ENCODE results near the gene LHFPL6. TPM values are rescaled to one million over a fixed set of nuclear protein-coding genes. Genes with fewer than 3 reads are reported as not detected.

LHFPL6 gene
- total RNA-seq, 2 donors from 2014 or later, result 58.2 to 67.2 TPM

- DNase-seq, result peak; percentile 37
- peak; percentile 58 to 83 for ATAC-seq
- intact Hi-C loops (cut with DNase I), result no loop called here
Observed at GRCh38 chr13:39451860-39452301, 151.1 kb downstream of the LHFPL6 start.

DNA sequence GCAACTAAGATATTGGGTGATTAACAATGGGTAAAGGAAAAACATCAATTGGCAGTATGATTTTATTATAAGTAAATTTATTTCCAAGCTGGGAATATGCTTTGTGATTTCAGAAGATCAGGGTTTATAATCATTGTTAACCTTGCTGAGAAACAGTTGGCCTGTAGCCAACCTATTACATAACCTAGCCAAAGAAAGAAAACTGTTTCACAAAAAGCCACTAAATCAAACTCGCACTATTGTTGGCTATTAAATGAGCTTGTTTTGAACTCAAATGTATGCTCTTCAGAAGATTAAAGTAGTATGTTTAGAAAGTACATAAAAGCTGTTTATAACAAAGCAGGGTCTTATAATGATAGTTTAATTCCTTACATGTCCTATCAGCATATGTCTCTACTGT lies 151.7 kb downstream of the LHFPL6 start:
- no peak for ATAC-seq
- no peak for DNase-seq
- intact Hi-C loops (cut with DNase I), result no loop called here

DNA sequence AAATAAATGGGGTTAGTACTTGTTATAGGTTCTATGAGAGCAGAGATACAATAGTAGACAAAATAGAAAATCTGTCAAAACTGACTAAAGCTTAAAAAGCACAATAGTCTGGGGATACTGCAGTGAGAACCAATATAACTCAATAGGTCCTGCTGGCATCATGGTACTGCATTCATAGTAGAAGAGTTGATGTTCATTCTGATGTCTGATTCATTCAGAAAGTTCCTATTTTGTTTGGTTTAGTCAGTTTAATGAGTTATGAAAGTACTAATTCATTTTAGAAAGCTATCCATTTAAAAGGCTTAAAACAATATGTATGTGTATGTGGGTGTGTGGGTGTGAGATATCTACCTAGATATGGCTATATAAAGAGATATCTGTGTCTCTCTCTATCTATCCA lies 152.8 kb downstream of the LHFPL6 start:
- ATAC-seq (no peak), DNase-seq (no peak)
- intact Hi-C loops (cut with DNase I), result no loop called here

DNA sequence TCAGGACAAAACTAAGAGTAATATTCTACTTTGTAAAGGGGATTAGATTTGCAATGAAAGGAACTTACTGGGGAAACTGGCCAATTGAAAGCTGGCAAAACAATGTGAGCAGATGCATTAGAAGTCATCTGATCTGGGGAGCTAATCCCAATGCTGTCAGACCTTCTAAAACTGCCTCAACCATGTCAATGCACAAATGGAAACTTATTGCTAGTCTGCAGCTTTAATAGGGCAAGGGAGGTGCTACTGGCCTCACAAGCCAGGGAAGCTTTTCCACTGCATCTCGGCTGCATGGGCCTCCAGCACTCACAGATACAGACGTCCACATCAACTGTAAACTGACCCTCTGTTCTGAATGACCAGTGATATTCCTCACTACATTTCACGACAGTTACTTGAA lies 154.2 kb downstream of the LHFPL6 start:
- ATAC-seq (peak in 1 of 2 donors; percentile 10), DNase-seq (no peak)
- intact Hi-C loops (cut with DNase I), result loop anchor here in 1 of 2 donors (10.0 kb wide), 1 partner anchor 66 kb away; no protein-coding TSS in a partner anchor

GRCh38 chr13:39446865-39447264 lies 156.1 kb downstream of the LHFPL6 start:
- no peak for DNase-seq
- intact Hi-C loops (cut with DNase I), result loop anchor here in 1 of 2 donors (10.0 kb wide), 1 partner anchor 68 kb away; no protein-coding TSS in a partner anchor
- ATAC-seq, result no peak

DNA sequence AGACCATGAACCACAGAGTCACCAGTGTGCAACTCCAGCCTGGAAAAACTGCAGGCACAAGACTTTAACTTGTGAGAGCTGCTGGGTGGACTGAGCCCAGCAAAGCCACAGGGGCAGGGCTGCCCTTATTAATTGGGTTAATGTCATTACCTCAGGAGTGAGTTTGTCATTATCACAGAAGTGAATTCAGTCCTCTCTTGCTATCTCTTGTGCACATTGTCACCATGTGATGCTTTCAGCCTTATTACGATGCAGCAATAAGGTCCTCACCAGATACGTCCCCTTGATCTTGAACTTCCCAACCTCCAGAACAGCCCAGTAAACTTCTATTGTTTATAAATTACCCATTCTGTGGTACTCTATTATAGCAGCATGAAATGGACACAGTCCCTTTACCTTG lies 158.1 kb downstream of the LHFPL6 start:
- intact Hi-C loops (cut with DNase I), result loop anchor here in 1 of 2 donors (10.0 kb wide), 1 partner anchor 70 kb away; no protein-coding TSS in a partner anchor
- DNase-seq, result no peak
- ATAC-seq, result no peak

DNA sequence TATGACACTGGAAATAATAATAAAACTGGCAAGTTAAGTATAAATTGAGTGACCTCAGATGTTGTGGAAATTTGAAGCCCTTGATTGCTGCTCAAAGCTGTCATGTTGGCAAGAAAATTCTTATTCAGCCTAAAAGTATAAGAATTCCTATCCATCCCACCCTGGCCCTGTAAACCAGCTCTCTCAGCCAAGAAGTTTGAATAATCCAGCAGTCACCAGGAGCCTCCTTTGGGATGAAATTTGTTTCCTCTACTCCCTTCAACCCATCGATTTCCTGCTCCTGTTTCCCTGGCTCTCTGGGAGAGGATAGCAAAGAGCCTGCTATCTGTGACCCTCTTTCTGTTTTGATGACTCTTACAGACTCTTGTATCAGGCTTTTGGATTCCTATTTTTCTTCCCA lies 169.3 kb downstream of the LHFPL6 start:
- intact Hi-C loops (cut with DNase I), result no loop called here
- DNase-seq, result no peak
- ATAC-seq, result peak in 1 of 2 donors; percentile 31

- DNase-seq, result no peak
- ATAC-seq, result no peak
- intact Hi-C loops (cut with DNase I), result no loop called here
Observed at GRCh38 chr13:39432196-39432595, 170.8 kb downstream of the LHFPL6 start.

- intact Hi-C loops (cut with DNase I), result no loop called here
- no peak for DNase-seq
- no peak for ATAC-seq
Observed at GRCh38 chr13:39422845-39423565, 180.0 kb downstream of the LHFPL6 start.

GRCh38 chr13:39419876-39420275 lies 183.1 kb downstream of the LHFPL6 start:
- ATAC-seq (no peak), DNase-seq (no peak)
- intact Hi-C loops (cut with DNase I), result loop anchor here in 1 of 2 donors (2.0 to 10.0 kb wide), 3 partner anchors 145 to 273 kb away; no protein-coding TSS in a partner anchor

DNA sequence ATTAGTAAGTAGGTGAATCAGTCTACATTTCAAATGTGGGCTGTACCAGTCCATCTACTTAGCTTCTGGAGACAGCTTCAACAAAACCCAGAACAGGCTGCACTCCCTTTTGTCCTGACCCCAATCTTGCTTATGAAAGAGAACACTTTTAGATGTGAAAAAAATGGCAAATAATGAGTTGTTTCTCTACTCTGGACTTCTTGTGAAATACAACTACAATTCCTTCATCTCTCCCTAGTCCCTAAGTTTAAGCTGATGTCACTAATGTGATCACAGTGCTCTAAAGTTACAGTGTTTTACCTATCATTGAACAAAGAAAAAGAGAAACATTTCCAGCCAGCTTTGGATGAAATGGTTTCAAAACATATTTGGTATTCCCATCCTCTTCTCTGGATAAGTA lies 183.9 kb downstream of the LHFPL6 start:
- intact Hi-C loops (cut with DNase I), result loop anchor here in 1 of 2 donors (5.0 to 10.0 kb wide), 2 partner anchors 144 to 272 kb away; no protein-coding TSS in a partner anchor
- no peak for DNase-seq
- no peak for ATAC-seq

DNA sequence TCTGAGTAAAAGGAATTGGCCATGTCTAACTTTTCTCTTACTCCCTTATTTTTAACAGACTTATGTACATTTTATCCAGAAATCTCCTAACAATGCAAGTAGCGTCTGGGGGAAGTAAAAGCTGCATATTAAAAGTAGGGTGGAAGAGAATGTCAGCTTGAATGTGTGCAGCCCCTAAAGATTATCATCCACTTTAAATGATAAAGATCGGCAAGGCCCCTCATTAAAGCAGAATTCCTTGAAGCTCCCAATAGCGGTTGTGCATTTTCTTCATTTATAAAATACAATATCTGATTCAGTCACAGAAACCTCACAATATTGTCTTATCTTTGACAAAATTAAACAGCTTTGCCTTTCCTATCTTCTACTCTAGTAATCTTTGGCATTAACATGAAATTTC lies 184.6 kb downstream of the LHFPL6 start:
- no peak for ATAC-seq

GRCh38 chr13:39417643-39418042 lies 185.3 kb downstream of the LHFPL6 start:
- DNase-seq (peak; percentile 21), ATAC-seq (peak in 1 of 2 donors; percentile 59)
- intact Hi-C loops (cut with DNase I), result loop anchor here in 1 of 2 donors (5.0 to 10.0 kb wide), 2 partner anchors 143 to 270 kb away; no protein-coding TSS in a partner anchor

More for the DNA sequence above, 184.6 kb downstream of the LHFPL6 start:
- intact Hi-C loops (cut with DNase I), result loop anchor here in 1 of 2 donors (5.0 to 10.0 kb wide), 2 partner anchors 144 to 271 kb away; no protein-coding TSS in a partner anchor
- DNase-seq, result no peak

DNA sequence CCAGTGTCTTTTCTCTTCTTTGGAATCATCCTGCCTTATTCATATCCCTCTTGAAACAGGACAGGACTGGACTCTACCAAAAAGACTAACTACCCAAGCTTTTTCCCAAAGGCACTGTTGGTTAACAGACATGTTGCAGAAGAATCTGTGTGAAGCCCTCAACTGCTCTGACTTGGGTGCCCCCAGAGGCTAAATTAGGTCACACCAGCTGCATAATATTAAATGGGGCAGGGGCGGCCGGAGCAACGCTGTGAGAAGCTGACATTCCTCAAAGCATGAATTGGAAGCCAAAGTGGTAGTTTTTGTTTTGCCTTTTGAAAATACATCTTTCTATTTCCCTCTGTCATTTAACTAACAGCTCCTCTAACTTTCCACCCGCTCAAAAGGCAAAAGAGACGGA lies 185.9 kb downstream of the LHFPL6 start:
- intact Hi-C loops (cut with DNase I), result loop anchor here in 1 of 2 donors (5.0 to 10.0 kb wide), 2 partner anchors 142 to 270 kb away; no protein-coding TSS in a partner anchor
- DNase-seq (peak; percentile 22), ATAC-seq (peak; percentile 58 to 62)

DNA sequence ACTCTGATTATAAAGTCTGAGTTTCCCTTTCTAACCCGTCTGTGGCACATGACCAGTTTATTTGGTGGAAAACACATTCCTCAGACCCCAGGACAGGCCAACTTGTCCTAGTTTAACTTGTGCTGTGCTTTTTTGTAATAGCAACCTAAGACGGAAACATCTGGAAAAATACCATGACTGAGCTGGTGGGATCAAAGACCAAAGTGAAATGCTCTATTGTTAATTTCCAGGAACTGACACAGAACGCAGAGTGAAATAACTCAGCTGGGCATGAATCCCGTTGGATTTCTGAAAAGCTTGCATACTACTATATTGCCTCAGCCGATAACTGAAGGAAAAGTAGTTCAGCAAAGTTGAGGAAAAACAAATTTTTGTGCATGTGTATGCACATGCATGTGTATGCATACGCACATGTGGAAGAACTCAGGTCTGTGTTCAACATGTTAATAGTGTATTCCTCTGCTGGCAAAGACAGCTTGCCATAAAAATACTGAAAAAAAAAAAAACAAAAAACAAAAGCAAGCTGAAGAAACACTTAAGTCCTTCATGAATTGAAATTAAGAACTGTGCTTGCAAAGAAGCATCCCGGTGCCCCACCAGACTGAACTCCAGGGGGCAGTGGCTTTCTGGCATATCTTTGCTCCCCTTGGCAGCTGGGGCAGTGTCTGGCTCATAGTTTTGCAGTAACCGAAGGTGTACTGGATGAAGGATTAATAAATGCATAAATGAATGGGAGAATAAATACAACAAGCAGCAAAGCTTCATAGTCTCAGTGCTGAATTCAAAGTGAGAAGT lies 187.8 kb downstream of the LHFPL6 start:
- ATAC-seq, result peak; percentile 69 to 79
- intact Hi-C loops (cut with DNase I), result loop anchor here in 1 of 2 donors (5.0 to 10.0 kb wide), 2 partner anchors 140 to 268 kb away; no protein-coding TSS in a partner anchor
- DNase-seq, result peak; percentile 62

DNA sequence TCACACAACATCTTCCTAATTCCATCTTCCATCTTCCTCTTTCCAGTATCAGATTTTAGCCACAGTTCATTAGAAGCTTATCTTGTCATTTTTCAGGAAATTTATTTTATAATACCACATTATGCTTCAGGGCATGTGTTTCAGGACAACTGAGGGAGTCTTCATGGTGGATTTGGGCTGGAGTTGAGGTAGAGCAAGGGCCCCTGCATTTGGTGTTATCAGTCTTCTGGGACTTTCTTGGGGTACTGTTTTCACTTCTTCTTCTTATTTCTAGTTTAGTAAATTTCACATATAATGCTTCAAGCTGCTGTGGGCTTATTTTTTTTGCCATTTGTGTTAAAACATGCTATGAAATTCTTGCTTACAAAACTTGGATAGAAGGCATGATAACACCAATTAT lies 188.7 kb downstream of the LHFPL6 start:
- intact Hi-C loops (cut with DNase I), result loop anchor here (5.0 to 10.0 kb wide), 2 partner anchors 140 to 188 kb away; partner anchors contain the start of gene LHFPL6 (in 1 of the 2)
- ATAC-seq (no peak), DNase-seq (no peak)

DNA sequence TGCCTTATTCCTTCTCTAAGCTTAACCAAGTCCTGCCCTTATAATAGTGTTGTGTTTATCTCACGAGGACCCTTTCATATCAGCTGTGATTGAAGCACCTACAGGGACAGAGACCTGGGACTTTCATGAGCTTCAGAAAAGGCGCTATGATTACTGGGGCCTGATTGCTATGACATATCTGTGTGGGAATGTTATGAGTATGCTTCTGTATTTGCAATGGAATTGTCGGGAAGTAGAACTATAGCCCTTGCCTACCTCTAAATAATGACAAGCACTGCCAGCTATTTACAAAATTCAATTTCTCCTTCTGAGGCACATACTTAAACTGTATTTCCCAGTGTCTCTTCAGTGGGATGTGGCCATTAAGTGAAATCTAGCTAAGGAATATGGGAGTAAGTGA lies 191.5 kb downstream of the LHFPL6 start:
- ATAC-seq, result no peak
- intact Hi-C loops (cut with DNase I), result loop anchor here (5.0 to 10.0 kb wide), 2 partner anchors 137 to 191 kb away; partner anchors contain the start of gene LHFPL6 (in 1 of the 2)
- no peak for DNase-seq

GRCh38 chr13:39410964-39411363 lies 192.0 kb downstream of the LHFPL6 start:
- intact Hi-C loops (cut with DNase I), result loop anchor here (5.0 to 10.0 kb wide), 2 partner anchors 136 to 191 kb away; partner anchors contain the start of gene LHFPL6 (in 1 of the 2)
- ATAC-seq, result no peak
- no peak for DNase-seq
